K562 (cell line): ENCODE measurements around the gene PIP5KL1. TPM values are rescaled to one million over a fixed set of nuclear protein-coding genes. Genes with fewer than 3 reads are reported as not detected.
A peak's percentile ranks its signal among the peaks of the same experiment; 100 is the strongest.

Experiments
- CSDE1 ChIP-seq, 2 experiments: fragments of 450-650 bp; IDR thresholded peaks; 2 replicates each; pipeline ENCODE4 v1.6.1; 2016; ENCODE audit warnings: mild to moderate bottlenecking in 1 of 2
- ETS1 ChIP-seq: conservative IDR thresholded peaks from 2 replicates; pipeline ENCODE4 v1.6.1; 2011; ENCODE audit warnings: low read depth, mild to moderate bottlenecking, low read length; ENCODE audit not compliant: control insufficient read depth
- GATA2 ChIP-seq: sonication (generic); formaldehyde crosslinking; IDR thresholded peaks from 2 replicates; pipeline ENCODE4 v1.4.0; 2020; ENCODE audit warnings: mild to moderate bottlenecking, missing genetic modification reagents
- HEY1 ChIP-seq: fragments of 250-450 bp; sonication (Bioruptor Pico); IDR thresholded peaks from 2 replicates; pipeline ENCODE4 v1.5.0; 2020; ENCODE audit warnings: mild to moderate bottlenecking, moderate library complexity, borderline replicate concordance
- SLC30A9 ChIP-seq: fragments of 250-450 bp; sonication (Bioruptor Pico); IDR thresholded peaks from 2 replicates; pipeline ENCODE4 v1.8.0; 2022; ENCODE audit warnings: mild to moderate bottlenecking, moderate library complexity
- WHSC1 ChIP-seq: IDR thresholded peaks from one replicate; pipeline ENCODE4 v1.6.1; 2012; ENCODE audit warnings: low read length, control low read depth, inconsistent platforms
- ZKSCAN3 ChIP-seq: fragments of 250-450 bp; sonication (Bioruptor Pico); IDR thresholded peaks from 2 replicates; pipeline ENCODE4 v1.4.0; 2020
- polyA plus RNA-seq, 8 experiments: library from polyadenylated mRNA; depleted of rRNA in 4 of 8; stranded (reverse) in 5 of 8; unstranded in 3 of 8; fragments of >200 nt; fragmentation: Nextera tagmentation in 2 of 8; fragmentation: Illumina TruSeq in 1 of 8; extraction: Ambion mirVana in 2 of 8; extraction: Trizol in 1 of 8; gene quantifications; 2 replicates each; pipeline versions ENCODE4 v1.2.1 to v1.2.3, GENCODE V29; 2011 to 2014; ENCODE audit warnings: inconsistent platforms in 1 of 8, missing spikeins in 1 of 8
- total RNA-seq, 7 experiments: library from RNA; depleted of rRNA in 6 of 7; stranded (reverse); fragments of >200 nt in 6 of 7; fragmentation: Illumina TruSeq in 2 of 7; extraction: Trizol in 2 of 7; gene quantifications; 2 replicates each; pipeline versions ENCODE4 v1.2.1 to v1.2.3, GENCODE V29; 2011 to 2021; ENCODE audit warnings: low replicate concordance in 1 of 7
- TF ChIP-seq, protein P1 (sequence below): fragments of 450-650 bp; IDR thresholded peaks from 2 replicates; pipeline ENCODE4 v1.6.1; 2017; ENCODE audit warnings: antibody characterized with exemption
- TF ChIP-seq, protein P2 (sequence below): fragments of 250-450 bp; sonication (Bioruptor Pico); IDR thresholded peaks from 2 replicates; pipeline ENCODE4 v1.5.0; 2022; ENCODE audit warnings: mild to moderate bottlenecking

The PIP5KL1 gene
- total and polyA plus RNA-seq, 9 of the 15 experiments (the other 6 are each of a cell fraction or from before 2014, with no cell fraction given): 0.18 to 4.8 (median 1.2) TPM

GRCh38 chr9:127915801-127916719 lies 14.5 kb downstream of the PIP5KL1 start (continued):
- TF ChIP-seq ETS1 (0 out of 2 replicates have a peak, but pooled peaks have one; percentile 26), SLC30A9 (no peak), GATA2 (CRISPR knock-in tag) (no peak), HEY1 (CRISPR knock-in tag) (no peak), WHSC1 (no peak), CSDE1 (IDR thresholded peaks at IDR 0.05) (no peak), ZKSCAN3 (no peak)
- TF ChIP-seq, protein P1, sequence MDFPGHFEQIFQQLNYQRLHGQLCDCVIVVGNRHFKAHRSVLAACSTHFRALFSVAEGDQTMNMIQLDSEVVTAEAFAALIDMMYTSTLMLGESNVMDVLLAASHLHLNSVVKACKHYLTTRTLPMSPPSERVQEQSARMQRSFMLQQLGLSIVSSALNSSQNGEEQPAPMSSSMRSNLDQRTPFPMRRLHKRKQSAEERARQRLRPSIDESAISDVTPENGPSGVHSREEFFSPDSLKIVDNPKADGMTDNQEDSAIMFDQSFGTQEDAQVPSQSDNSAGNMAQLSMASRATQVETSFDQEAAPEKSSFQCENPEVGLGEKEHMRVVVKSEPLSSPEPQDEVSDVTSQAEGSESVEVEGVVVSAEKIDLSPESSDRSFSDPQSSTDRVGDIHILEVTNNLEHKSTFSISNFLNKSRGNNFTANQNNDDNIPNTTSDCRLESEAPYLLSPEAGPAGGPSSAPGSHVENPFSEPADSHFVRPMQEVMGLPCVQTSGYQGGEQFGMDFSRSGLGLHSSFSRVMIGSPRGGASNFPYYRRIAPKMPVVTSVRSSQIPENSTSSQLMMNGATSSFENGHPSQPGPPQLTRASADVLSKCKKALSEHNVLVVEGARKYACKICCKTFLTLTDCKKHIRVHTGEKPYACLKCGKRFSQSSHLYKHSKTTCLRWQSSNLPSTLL: no peak
- TF ChIP-seq, protein P2, sequence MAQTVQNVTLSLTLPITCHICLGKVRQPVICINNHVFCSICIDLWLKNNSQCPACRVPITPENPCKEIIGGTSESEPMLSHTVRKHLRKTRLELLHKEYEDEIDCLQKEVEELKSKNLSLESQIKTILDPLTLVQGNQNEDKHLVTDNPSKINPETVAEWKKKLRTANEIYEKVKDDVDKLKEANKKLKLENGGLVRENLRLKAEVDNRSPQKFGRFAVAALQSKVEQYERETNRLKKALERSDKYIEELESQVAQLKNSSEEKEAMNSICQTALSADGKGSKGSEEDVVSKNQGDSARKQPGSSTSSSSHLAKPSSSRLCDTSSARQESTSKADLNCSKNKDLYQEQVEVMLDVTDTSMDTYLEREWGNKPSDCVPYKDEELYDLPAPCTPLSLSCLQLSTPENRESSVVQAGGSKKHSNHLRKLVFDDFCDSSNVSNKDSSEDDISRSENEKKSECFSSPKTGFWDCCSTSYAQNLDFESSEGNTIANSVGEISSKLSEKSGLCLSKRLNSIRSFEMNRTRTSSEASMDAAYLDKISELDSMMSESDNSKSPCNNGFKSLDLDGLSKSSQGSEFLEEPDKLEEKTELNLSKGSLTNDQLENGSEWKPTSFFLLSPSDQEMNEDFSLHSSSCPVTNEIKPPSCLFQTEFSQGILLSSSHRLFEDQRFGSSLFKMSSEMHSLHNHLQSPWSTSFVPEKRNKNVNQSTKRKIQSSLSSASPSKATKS: no peak
